ENCODE measurements around the gene BNC2. TPM values are rescaled to one million over a fixed set of nuclear protein-coding genes. Genes with fewer than 3 reads are reported as not detected.
"Not testable (repeated sequence)": the region's sequence is repeated elsewhere in the genome, so short reads cannot be mapped to it uniquely, and the experiment has no call there.

The BNC2 gene
- total RNA-seq, 2 experiments from 2014 or later, result not detected

- no peak for DNase-seq (ENCODE audit: low spot score)
- Histone ChIP-seq H3K27ac (ENCODE audit: low read depth, low read length, poor library complexity, severe bottlenecking) (no peak overlapping the region), H3K4me1 (ENCODE audit: insufficient read depth, low read length, poor library complexity, severe bottlenecking) (no peaks in the 10 kb centered on the region), H3K4me2 (ENCODE audit: low read length) (no peak overlapping the region), H3K36me3 (ENCODE audit: insufficient read depth, low read length) (no peaks in the 10 kb centered on the region), H3K9me3 (ENCODE audit: low read length) (no peaks in the 10 kb centered on the region), H3K79me2 (ENCODE audit: insufficient read depth, low read depth, low read length) (no peaks in the 10 kb centered on the region), H3K9me2 (ENCODE audit: insufficient read depth, low read length) (no peaks in the 10 kb centered on the region), H2AFZ (ENCODE audit: low read length) (no peak overlapping the region), H3K4me3 (ENCODE audit: low read depth, low read length, poor library complexity, severe bottlenecking) (no peak overlapping the region), H4K20me1 (ENCODE audit: insufficient read depth, low read length) (no peaks in the 10 kb centered on the region)
- TF ChIP-seq CTCF (conservative IDR thresholded peaks at IDR 0.05; ENCODE audit: low read length) (no peak), EZH2phosphoT487 (IDR thresholded peaks at IDR 0.05; ENCODE audit: borderline replicate concordance, low read depth, low read length) (no peak)
- ChIA-PET POLR2A (interaction anchor here (0.7 kb wide), 1 partner anchor 8 kb away, joined by 3 read pairs; no protein-coding TSS in a partner anchor), CTCF (ENCODE audit: unreplicated experiment) (no interaction called here)
- BruUV-seq (replicated peaks), result no TSS peak
- intact Hi-C loops (cut with micrococcal nuclease; ENCODE audit: unreplicated experiment), result no loop called here
These were observed 14.6 kb upstream of the BNC2 start for GRCh38 chr9:16884952-16885513.

- Histone ChIP-seq H3K9me3 (ENCODE audit: low read length) (no peaks in the 10 kb centered on the region), H2AFZ (ENCODE audit: low read length) (no peak overlapping the region), H3K36me3 (ENCODE audit: insufficient read depth, low read length) (no peaks in the 10 kb centered on the region), H3K4me3 (ENCODE audit: low read depth, low read length, poor library complexity, severe bottlenecking) (no peak overlapping the region), H3K9me2 (ENCODE audit: insufficient read depth, low read length) (no peaks in the 10 kb centered on the region), H4K20me1 (ENCODE audit: insufficient read depth, low read length) (no peaks in the 10 kb centered on the region), H3K79me2 (ENCODE audit: insufficient read depth, low read depth, low read length) (no peaks in the 10 kb centered on the region), H3K4me2 (ENCODE audit: low read length) (no peak overlapping the region), H3K4me1 (ENCODE audit: insufficient read depth, low read length, poor library complexity, severe bottlenecking) (no peaks in the 10 kb centered on the region), H3K27ac (ENCODE audit: low read depth, low read length, poor library complexity, severe bottlenecking) (no peak overlapping the region)
- CTCF ChIA-PET (ENCODE audit: unreplicated experiment), result no interaction called here
- POLR2A ChIA-PET, result interaction anchor here (0.6 kb wide), 1 partner anchor 153 kb away, joined by 3 read pairs; no protein-coding TSS in a partner anchor
- DNase-seq (ENCODE audit: low spot score), result no peak
- no TSS peak for BruUV-seq (replicated peaks)
- intact Hi-C loops (cut with micrococcal nuclease; ENCODE audit: unreplicated experiment), result no loop called here
- TF ChIP-seq CTCF (conservative IDR thresholded peaks at IDR 0.05; ENCODE audit: low read length) (no peak), EZH2phosphoT487 (IDR thresholded peaks at IDR 0.05; ENCODE audit: borderline replicate concordance, low read depth, low read length) (no peak)
These were observed 13.9 kb upstream of the BNC2 start for GRCh38 chr9:16884373-16884772.

DNA sequence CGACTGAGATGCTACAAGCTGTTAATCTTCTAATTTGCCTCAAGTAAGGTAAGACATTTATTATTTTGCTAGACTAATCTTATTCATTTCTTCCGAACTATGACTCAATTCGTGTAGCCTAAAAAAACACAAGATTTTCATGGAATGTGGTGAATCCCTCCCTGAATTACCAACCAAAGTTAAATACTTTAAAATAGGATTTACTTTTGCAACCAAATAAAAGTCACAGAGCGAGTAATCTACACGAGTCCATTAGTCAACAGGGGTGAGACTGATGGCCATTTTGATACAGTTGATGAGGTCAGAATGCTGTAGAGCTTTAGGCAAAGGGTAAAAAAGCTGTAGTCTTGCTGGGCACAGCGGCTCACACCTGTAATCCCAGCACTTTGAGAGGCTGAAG, 13.1 kb upstream of the BNC2 start:
- H3K9me3 ChIP-seq (ENCODE audit: low read length), result no peaks in the 10 kb centered on the region
- TF ChIP-seq CTCF (conservative IDR thresholded peaks at IDR 0.05; ENCODE audit: low read length) (no peak), EZH2phosphoT487 (IDR thresholded peaks at IDR 0.05; ENCODE audit: borderline replicate concordance, low read depth, low read length) (no peak)
- H3K4me2 ChIP-seq (ENCODE audit: low read length), result no peak overlapping the region
- no TSS peak for BruUV-seq (replicated peaks)
- intact Hi-C loops (cut with micrococcal nuclease; ENCODE audit: unreplicated experiment), result no loop called here
- H3K4me3 ChIP-seq (ENCODE audit: low read depth, low read length, poor library complexity, severe bottlenecking), result no peak overlapping the region
- H3K4me1 ChIP-seq (ENCODE audit: insufficient read depth, low read length, poor library complexity, severe bottlenecking), result no peaks in the 10 kb centered on the region
- H3K36me3 ChIP-seq (ENCODE audit: insufficient read depth, low read length), result no peaks in the 10 kb centered on the region
- no peaks in the 10 kb centered on the region for H4K20me1 ChIP-seq (ENCODE audit: insufficient read depth, low read length)
- H3K79me2 ChIP-seq (ENCODE audit: insufficient read depth, low read depth, low read length), result no peaks in the 10 kb centered on the region
- H2AFZ ChIP-seq (ENCODE audit: low read length), result no peak overlapping the region
- no peak overlapping the region for H3K27ac ChIP-seq (ENCODE audit: low read depth, low read length, poor library complexity, severe bottlenecking)
- ChIA-PET CTCF (ENCODE audit: unreplicated experiment) (no interaction called here), POLR2A (no interaction called here)
- H3K9me2 ChIP-seq (ENCODE audit: insufficient read depth, low read length), result no peaks in the 10 kb centered on the region
- no peak for DNase-seq (ENCODE audit: low spot score)

GRCh38 chr9:16882440-16882839, 12.0 kb upstream of the BNC2 start:
- H3K9me2 ChIP-seq (ENCODE audit: insufficient read depth, low read length); BruUV-seq (replicated peaks); H3K4me1 ChIP-seq (ENCODE audit: insufficient read depth, low read length, poor library complexity, severe bottlenecking); H3K36me3 ChIP-seq (ENCODE audit: insufficient read depth, low read length); CTCF ChIA-PET (ENCODE audit: unreplicated experiment); H4K20me1 ChIP-seq (ENCODE audit: insufficient read depth, low read length); H3K27ac ChIP-seq (ENCODE audit: low read depth, low read length, poor library complexity, severe bottlenecking); H3K4me3 ChIP-seq (ENCODE audit: low read depth, low read length, poor library complexity, severe bottlenecking); DNase-seq (ENCODE audit: low spot score); POLR2A ChIA-PET; H3K4me2 ChIP-seq (ENCODE audit: low read length); H3K79me2 ChIP-seq (ENCODE audit: insufficient read depth, low read depth, low read length); intact Hi-C loops (cut with micrococcal nuclease; ENCODE audit: unreplicated experiment); H2AFZ ChIP-seq (ENCODE audit: low read length); H3K9me3 ChIP-seq (ENCODE audit: low read length): not testable (repeated sequence)

All from OCI-LY7 (cell line).